GM19328 (cell line): ENCODE data around the gene MDM2.
A peak's percentile ranks its signal among the peaks of the same experiment; 100 is the strongest.
"Not testable (repeated sequence)": the region's sequence is repeated elsewhere in the genome, so short reads cannot be mapped to it uniquely, and the experiment has no call there.

ENCODE experiments used
- ATAC-seq: cut with Tn5 transposase; IDR thresholded peaks from one replicate; pipeline ENCODE4 v1.9.1; 2021; ENCODE audit warnings: mild to moderate bottlenecking, moderate library complexity; ENCODE audit not compliant: unreplicated experiment

The MDM2 gene

DNA sequence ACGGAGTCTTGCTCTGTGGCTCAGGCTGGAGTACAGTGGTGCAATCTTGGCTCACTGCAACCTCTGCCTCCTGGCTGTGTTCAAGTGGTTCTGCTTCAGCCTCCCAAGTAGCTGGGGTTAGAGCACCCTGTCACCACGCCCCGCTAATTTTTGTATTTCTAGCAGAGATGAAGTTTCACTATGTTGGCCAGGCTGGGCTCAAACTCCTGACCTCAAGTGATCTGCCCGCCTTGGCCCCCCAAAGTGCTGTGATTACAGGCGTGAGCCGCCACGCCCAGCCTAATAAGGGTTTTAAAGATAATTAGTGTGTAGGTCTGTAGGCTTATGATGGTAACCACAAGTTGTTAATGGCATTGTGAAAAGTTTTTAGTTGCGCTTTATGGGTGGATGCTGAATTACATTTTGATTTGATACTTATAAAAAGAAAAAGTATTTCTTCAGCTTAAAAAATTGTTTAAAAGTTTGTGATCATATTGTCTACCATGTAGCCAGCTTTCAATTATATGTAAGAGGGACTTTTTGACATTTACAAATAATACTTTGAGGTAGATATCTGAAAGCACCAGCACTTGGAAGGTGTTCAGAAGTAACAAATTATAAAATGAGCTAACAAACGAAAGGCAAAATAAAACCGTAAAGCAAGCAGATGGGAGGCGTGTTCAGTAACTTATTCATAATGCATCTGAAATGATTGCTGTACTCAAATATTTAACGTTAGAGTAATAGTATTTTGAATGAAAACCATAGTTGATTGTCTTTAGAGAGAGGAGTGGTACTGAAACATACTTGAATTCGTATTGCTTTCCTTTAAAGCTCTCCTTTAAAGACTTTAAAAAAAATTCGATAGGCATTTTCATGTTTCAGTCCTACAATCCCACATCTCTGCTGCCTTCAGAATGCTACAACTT, 37.1 kb downstream of the MDM2 start:
- no peak for ATAC-seq

DNA sequence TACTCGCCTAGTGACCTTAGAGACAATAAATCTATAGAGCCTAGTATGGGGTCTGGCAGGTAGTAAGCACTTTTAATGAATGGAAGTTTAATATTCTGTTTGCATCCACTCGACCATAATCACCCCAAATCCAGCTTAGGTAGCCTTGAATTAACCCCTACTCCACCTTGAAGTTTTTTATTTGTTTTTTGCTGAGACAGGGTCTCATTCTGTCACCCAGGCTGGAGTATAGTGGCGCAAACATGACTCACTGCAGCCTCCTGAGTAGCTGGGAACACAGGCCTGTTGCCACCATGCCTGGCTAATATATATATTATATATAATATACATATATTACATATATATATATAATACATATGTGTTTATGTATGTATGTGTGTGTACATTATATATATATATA, 38.8 kb downstream of the MDM2 start:
- no peak for ATAC-seq

DNA sequence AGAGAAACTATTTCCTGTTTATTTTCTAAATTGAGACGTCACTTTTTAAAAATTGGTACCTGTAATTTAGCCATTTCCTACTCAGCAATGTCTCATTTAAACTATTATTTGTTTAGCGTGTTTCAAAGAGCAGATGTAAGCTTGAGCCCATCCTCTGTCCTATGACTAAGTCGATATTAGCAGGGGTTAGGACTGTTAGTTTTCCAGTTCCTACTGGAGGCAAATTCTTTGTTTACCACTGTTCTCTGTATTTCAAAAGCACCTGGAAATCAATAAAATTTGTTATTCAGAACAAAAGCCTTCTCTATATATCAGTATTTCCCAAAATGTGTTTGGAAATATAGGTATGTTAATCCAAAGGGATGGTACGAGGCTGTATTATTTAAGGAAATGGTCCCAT, 42.4 kb downstream of the MDM2 start:
- no peak for ATAC-seq

DNA sequence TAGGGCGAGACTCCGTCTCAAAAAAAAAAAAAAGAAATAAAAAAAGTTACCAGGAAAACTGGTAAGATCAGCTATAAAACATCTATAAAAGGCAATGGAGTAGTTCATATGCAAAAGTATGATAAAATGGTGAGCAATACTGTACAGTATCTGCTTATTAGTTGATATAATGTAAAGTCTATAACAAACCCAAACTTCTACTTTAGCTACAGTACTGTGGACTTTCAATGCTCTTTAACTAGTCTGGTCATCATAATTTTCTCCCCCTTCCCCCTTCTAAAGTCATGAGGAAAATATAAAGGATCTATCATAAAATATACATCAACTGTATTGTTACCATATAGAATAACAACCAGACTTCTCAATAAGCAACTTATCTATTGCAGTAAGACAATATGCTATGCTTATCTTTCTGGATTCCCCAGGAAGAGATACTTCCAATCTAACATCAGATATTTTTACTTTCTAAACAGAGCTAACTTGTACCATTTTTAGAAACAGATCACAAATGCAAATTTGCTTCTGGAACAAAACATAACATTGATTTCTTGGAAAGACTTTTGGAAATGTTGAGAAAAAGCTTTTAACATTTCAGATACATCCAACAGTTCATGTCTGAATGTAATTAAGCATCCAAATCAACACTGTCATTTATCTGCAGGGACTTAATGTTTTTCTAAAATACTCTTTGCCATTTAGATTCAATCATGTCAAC, 43.8 kb downstream of the MDM2 start:
- ATAC-seq: no peak

DNA sequence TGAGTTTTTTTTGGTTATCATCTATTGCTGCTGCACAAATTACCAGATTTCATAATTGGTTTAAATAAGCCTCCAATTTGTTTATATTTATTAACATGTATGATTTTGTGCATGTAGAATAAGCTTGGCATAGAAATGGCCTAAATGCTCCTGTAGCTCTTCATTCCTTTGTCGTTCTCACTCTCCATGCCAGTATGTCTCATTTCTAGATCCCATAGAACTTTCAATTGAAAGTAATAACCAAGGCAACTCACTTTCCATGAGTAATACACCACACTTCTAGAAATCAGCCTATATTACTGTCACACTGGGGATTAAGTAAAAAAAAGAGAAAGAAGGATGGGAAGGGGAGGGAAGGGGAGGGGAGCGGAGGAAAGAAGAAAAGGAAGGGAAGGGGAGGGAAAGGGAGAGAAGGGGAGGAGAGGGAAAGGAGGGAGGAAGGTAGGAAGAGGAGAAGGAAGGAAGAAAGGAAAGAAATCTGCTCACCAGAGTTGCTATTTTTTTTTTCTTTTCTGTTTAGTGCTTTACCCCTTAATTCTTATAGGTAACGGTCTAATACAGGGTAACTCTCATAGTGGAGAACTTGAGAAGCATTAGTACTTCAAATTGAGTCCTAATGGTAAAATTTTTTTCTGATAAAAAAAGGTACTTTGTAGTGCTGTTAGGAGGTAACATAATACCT, 45.6 kb downstream of the MDM2 start:
- no peak for ATAC-seq

DNA sequence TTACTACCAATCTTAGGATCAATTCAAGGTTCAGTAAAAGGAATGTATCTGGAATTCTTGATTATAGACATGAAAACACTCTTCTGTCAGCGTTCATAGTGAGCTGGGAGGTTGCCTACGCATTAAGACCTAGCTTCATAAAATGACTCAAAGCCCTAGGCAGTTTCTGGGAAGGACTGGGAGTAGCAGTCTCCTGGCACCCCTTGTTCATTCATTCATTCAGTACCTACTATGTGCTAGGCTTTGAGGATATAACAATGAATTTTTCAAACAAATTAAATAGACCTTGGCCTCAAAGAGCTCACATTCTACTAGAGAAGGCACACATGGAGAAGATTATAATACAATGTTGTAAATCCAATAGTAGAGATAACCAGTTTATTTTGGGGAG, 46.1 kb downstream of the MDM2 start:
- no peak for ATAC-seq

DNA sequence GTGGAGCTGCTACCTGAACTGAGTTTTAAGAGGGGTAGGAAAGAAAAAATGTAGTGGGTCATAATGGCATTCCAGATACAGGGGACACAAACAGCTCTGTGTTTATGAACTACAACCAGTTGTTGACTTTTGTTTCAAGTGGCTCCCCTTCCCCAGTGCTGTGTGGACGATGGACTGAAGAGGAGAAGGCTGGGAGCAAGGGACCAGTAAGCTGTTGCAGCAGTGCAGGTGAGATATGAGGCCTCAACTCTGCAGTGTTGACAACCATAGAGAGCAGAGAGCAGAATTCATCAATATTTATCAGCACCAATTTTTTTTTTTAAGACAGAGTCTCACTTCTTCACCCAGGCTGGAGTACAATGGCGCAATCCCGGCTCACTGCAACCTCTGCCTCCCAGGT, 46.6 kb downstream of the MDM2 start:
- no peak for ATAC-seq

DNA sequence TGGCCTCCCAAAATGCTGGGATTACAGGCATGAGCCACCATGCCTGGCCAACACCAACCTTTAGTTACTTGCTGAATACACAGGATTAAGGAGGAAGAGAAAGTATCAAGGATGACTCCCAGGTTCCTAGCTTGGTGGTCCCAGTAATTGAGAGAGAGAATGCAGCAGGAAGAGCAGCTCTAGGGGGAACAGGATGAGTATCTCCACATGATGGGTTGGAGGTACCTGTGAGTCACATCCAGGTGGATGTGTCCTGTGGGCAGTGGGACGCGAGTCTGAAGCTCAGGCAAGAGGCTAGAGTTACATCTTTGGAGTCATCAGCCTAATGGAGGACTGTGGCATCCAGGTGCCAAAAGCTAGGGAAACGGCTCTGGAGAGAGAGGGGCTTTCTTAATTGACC, 47.1 kb downstream of the MDM2 start:
- ATAC-seq: no peak

DNA sequence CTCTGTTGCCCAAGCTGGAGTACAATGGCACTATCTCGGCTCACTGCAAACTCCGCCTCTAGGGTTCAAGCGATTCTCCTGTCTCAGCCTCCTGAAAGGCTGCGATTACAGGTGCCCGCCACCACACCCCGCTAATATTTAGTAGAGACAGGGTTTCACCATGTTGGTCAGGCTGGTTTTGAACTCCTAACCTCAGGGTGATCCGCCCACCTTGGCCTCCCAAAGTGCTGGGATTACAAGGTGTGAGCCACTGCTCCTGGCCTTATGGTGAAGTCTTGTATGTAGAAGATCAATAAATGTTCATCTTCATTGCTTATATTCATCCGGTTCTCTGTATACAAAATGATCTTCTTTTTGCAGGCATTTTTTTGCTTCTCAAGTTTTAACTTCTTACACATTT, 47.8 kb downstream of the MDM2 start:
- no peak for ATAC-seq

DNA sequence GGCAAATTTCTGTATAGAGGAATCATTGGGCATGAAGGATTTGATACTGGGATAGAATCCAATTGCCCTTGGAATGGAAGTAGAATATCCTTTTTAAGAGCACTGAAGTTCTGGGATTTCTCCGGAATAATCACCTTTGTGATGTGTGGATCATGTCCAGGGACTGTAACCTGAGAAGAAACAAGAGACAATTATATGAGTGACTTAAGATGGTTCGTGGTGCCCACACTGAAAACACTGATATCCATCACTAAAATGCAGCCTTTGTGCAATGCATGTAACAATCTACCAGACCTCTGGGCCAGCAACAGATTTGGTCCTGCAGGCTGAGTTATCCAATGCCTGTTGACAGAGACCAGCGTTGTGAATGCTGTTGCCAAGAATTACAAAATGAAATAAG, 48.5 kb downstream of the MDM2 start:
- no peak for ATAC-seq

DNA sequence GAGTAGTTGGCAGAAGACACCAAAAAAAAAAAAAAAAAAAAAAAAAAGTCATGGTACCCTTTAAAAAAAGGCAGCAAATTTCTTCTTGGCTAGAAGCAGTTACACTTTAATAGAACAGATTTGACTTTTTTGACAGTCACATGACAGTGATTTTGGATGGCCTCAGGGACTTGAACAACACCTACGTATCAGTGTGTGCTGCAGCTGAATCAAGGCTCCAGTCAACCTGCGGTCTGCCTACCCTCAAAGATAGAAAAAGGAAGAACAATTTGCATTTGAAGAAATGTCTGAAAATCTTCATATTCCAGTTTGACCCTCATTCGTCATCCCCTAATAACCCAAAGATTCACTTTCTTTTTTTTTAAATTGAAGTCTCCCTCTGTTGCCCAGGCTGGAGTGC, 53.9 kb downstream of the MDM2 start:
- peak; percentile 86 for ATAC-seq

DNA sequence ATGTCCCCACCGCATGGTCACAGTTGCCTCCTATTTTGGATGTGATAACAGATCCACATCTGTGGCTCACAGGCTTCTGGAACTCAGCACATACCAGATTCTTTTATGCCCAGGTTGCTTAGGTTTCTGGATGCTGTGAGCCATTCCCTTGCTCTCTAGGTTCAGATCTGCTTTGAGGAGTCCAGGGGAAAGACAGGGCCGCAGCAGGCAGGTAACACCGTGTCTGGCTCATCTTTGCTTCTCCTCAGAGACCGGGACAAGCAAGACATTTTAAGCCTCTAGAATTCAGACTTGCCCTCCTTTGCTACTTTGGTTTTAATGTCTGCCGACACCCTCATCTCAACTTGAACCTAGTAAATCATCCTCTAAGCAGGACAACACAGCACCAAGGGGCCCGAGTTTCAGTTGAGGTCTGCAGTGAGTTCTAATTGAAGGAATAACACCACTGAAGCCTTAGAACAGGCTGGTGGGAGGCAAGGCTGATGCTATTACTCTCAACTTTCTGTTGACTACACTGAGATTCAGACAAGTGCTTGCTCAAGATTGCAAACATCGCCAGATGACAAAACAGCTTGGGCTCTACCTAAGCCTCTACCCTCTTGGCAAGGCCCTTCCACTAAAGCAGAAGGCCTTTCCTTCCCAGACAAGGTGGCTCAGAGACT, 55.3 kb downstream of the MDM2 start:
- no peak for ATAC-seq

DNA sequence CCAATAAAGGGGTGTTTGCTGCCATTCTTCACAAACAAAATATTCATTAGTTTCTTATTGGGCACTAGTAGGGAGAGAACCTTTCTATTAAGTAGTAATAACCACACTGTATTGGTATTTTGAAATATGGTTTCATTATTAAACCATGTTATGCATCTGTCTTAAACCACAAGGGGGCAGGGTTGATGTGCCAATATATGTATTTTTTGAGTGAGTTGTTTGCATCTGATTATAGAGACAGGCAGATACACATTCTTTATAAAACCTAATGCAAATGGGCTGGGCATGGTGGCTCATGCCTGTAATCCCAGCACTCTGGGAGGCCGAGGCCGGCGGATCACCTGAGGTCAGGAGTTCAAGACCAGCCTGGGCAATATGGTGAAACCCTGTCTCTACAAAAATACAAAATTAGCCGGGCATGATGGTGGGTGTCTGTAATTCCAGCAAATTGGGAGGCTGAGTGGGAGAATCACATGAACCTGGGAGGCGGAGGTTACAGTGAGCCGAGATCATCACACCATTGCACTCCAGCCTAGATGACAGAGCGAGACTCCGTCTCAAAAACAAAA, 56.0 kb downstream of the MDM2 start:
- not testable (repeated sequence) for ATAC-seq

DNA sequence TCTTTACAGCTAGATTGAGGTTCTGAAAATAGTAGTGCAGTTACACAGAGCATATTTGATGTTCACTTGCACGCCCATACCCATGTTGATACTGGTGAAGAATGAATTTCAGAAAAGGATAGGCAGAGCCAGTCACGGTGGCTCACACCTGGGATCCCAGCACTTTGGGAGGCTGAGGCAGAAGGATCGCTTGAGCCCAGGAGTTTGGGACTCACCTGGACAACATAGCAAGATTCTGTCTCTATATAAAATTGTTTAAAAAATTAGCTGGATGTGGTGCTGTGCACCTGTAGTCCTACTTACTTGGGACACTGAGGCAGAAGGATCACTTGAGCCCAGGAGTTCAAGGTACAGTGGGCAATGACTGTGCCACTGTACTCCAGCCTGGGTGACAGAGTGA, 56.6 kb downstream of the MDM2 start:
- no peak for ATAC-seq

DNA sequence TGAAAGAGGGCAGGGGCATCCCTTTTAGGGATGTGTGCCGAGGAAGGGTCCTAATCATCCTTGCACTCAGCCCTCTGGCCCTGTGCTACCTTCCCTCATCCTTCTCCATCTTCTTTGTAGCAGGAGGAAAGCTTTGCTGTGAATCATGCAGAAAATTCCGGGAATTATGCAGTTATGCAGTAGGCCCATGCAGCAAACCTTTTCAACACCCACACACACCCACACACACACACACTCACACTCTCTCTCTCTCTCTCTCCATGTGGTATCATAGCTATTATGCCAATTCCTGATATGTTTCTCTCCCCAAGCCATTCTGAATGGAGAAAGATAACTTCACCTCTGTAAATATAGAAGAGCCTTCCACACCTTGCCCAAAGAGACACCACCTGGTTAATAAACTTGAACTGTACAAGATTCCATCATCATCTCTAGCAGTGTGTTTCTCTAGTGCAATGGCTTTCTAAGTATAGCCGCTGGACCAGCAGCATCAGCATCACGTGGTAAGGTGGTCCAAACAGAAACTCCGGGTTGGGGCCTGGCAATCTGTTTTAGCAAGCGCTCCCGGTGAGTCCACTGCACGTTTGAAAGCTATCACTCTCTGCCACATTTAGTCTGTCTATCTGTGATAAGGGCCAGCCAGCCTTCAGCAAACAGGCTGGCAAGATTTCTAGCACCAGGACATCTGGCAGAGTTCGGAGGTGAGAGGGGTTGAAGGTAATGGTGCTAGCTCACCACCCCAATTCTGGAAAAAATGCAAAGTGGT, 57.6 kb downstream of the MDM2 start:
- no peak for ATAC-seq

DNA sequence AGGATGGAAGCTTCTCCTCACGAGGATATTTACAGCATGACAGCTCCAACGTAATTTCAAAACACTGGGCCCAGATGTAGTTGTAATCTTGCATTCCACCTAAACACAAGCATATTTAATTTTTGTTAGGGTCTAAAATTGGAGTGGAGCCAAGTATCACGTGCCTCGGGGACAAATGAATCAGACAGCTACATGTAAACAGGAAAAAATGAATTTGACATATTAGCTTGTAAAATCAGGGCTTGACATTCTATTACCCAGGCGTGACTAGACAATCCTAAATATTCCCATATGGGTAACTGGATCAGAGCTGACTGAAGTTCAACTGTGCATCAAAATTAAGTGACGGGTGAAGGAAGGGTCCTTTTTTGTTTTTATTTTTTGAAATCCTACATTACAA, 59.0 kb downstream of the MDM2 start:
- ATAC-seq: no peak

DNA sequence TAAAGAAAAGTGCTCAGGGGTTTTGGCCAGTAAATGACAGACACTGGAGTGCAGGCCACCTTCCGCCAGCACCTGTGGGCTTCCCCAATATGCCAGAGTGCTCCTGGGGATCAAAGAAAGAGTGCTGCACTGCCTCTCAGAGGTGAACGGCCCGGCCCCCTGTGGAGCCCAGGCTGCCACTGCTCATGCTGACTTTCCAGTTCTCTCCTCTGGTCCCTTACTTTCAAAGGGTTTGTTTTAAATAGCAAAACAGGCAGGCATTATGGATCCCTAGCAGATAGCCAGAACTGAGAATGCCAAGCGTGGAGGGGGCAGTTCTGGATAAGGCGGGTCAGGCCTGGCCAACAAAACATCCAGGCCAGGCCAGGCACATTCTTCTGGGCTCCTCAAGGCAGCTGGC, 59.6 kb downstream of the MDM2 start:
- no peak for ATAC-seq

DNA sequence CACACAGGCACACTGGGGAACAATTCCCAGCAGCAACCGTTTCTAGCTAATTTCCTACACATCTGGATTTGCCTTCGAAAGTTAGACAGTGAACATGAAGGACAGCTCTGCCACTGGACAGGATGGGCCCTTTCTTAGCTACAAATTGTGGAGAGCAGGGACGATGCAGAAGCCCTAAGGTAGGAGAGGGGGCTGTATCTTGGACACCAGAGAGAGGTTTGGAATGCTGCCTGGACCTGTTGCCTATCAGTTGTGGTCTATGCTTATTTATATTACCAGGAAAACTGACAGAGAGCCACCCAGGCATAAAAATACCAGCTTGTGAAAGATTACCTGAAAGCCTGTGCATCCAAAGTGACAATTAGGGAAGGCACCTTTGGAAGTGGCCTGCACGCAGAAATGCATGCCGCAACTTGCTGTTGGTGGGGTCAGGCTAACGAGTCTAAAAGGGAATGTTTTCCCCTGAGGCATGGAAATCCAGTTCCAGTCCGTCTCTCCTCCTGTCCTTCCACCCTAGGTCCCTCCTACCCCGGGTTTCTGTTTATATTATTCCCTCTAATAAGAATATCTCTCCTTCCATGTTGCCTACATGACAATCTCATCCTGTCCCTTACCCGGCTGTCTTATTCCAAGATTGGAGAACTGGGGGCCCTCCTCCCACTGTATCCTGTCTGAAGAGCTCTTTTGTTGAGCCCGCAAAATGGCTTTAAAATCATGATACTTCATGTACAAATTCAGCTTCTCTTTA, 60.2 kb downstream of the MDM2 start:
- no peak for ATAC-seq

DNA sequence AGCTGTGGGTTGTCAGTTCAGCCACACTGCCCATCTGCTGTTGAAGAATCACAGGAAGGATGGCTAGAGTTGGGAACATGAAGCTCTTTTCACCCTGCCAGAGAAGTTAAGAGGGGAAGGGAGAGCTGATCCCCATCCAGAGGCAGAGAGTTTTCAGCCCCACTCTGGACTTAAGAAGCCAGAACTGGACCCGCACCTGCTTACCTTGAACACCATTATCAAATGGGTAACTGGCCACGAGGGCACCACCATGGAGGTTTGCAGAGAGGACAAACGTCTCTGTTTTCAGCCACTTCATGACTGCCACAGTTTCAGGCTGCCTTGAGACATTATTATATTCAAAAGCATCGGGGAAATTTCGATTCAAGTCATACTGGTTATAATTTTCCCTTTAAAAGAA, 62.0 kb downstream of the MDM2 start:
- no peak for ATAC-seq

DNA sequence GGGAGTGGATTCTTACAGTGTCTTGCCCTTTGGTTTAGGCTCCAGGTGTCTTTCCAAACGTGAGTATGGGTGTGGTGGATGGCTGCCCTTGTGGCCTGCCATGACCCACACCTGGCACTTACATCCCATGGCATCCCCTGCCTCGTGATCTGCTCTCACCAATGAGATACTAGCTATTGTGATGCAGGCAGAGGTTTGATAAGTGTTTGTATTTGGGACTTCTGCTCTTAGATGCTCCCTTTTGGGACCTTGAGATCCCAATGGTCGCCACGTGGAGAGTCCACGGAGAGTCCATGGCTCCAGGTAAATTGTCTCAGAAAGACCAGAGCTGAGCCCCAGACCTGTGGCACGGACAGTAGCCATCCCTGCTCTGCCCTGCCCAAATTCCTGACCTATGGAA, 62.5 kb downstream of the MDM2 start:
- no peak for ATAC-seq
